Gastroesophageal sphincter (tissue), 4 donors: ENCODE measurements around the gene ARSH. TPM values are rescaled to one million over a fixed set of nuclear protein-coding genes. Genes with fewer than 3 reads are reported as not detected.
"Not testable (repeated sequence)": the region's sequence is repeated elsewhere in the genome, so short reads cannot be mapped to it uniquely, and the experiment has no call there.

ENCODE experiments used
- ATAC-seq: fragments of 150-250 bp; one replicate; pipeline ENCODE4 v1.9.1; 2016; ENCODE audit warnings: mild to moderate bottlenecking, moderate library complexity
- H3K27ac ChIP-seq, 4 donors: fragments of 200-600 bp; sonication (generic) in 3 of 4; 1 replicate in 3 of 4; 2 replicates in 1 of 4; pipeline ENCODE4 v1.5.1; 2016 to 2019
- H3K27me3 ChIP-seq: fragments of 200-600 bp; sonication (generic); one replicate; pipeline ENCODE4 v1.5.1; 2019
- H3K36me3 ChIP-seq, 2 donors: fragments of 200-600 bp; sonication (generic); one replicate each; pipeline ENCODE4 v1.5.1; 2019; ENCODE audit warnings: control low read depth in 1 of 2
- H3K4me1 ChIP-seq, 3 donors: fragments of 200-600 bp; sonication (generic); 1 replicate in 2 of 3; 2 replicates in 1 of 3; pipeline ENCODE4 v1.5.1; 2016 to 2019; ENCODE audit warnings: control low read depth in 2 of 3
- H3K4me3 ChIP-seq, 2 donors: fragments of 200-600 bp; sonication (generic); one replicate each; pipeline ENCODE4 v1.5.1; 2019; ENCODE audit warnings: mild to moderate bottlenecking in 1 of 2, moderate library complexity in 1 of 2
- H3K9me3 ChIP-seq, 3 donors: fragments of 200-600 bp; sonication (generic); one replicate each; pipeline ENCODE4 v1.5.1; 2017 to 2019; ENCODE audit warnings: control low read depth in 2 of 3
- CTCF ChIP-seq, 4 experiments: fragments of 200-600 bp in 2 of 4; fragments of 450-650 bp in 2 of 4; sonication (generic) in 1 of 4; IDR thresholded peaks; one replicate each; pipeline ENCODE4 v1.5.1; 2017 to 2019; ENCODE audit warnings: antibody characterized with exemption in 4 of 4, mild to moderate bottlenecking in 2 of 4, moderate library complexity in 2 of 4
- EP300 ChIP-seq: sonication (generic); formaldehyde crosslinking; IDR thresholded peaks from one replicate; pipeline ENCODE4 v1.6.1; 2017; ENCODE audit warnings: antibody characterized with exemption, mild to moderate bottlenecking
- POLR2A ChIP-seq, 2 donors: fragments of 450-650 bp; IDR thresholded peaks; one replicate each; pipeline ENCODE4 v1.6.1; 2017; ENCODE audit warnings: antibody characterized with exemption in 2 of 2, mild to moderate bottlenecking in 2 of 2, moderate library complexity in 1 of 2
- POLR2AphosphoS5 ChIP-seq: sonication (generic); formaldehyde crosslinking; IDR thresholded peaks from one replicate; pipeline ENCODE4 v1.6.1; 2017; ENCODE audit warnings: antibody characterized with exemption
- WGBS, 2 donors: methylation state at CpG; one replicate each; pipeline ENCODE4 v1.1.5; 2018; ENCODE audit warnings: low coverage in 1 of 2; 5-methylcytosine and 5-hydroxymethylcytosine counted together
- total RNA-seq, 4 donors: library from RNA; depleted of rRNA; stranded (reverse); fragments of >200 nt; gene quantifications; one replicate each; pipeline ENCODE4 v1.1.0, GENCODE V29; 2016

The ARSH gene
- total RNA-seq, 4 donors from 2014 or later, result 0.42 TPM; not detected in 3

- no peaks in the 10 kb centered on the region for H3K36me3 ChIP-seq
- no peaks in the 10 kb centered on the region for H3K9me3 ChIP-seq
- H3K27me3 ChIP-seq, result no peaks in the 10 kb centered on the region
- no peak for TF ChIP-seq POLR2AphosphoS5
- H3K27ac ChIP-seq, result no peak overlapping the region
- WGBS, 2 donors, result 33 to 60% methylated on average over 1 of the region's 3 CpGs
- no peak for ATAC-seq
- H3K4me1 ChIP-seq, result no peaks in the 10 kb centered on the region
- no peak overlapping the region for H3K4me3 ChIP-seq
Observed at GRCh38 chrX:3044196-3044595, 37.9 kb downstream of the ARSH start.

DNA sequence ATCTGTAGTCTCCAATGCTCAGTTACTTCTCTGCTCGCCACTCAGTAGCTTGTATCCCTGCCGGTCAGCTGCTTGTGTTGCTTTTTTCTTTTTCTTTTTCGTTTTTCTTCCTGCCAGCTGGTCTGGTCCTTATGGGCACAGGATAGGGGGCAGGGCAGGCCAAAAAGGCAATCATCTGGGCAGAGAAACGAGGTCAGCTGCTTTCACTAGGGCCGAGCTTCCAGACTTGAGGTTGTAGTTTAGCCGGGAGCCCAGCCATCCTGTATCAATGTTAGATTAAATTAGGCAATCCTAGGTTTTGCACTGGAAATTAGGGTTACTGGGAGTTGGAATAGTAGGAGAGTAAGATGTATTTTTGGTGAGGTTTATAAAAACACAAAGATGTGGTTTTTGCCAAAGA lies 38.3 kb downstream of the ARSH start:
- H3K27ac ChIP-seq, result no peak overlapping the region
- TF ChIP-seq POLR2AphosphoS5, result no peak
- no peak for TF ChIP-seq EP300
- no peak for TF ChIP-seq CTCF (IDR thresholded peaks at IDR 0.05)
- no peak for TF ChIP-seq POLR2A (IDR thresholded peaks at IDR 0.05)
- 56 to 80% methylated on average over 1 to 3 of the region's 6 CpGs for WGBS, 2 donors

GRCh38 chrX:3046253-3047240 lies 40.2 kb downstream of the ARSH start:
- Histone ChIP-seq H3K36me3 (no peaks in the 10 kb centered on the region), H3K4me1 (no peaks in the 10 kb centered on the region), H3K4me3 (no peak overlapping the region), H3K27me3 (no peaks in the 10 kb centered on the region), H3K27ac (no peak overlapping the region), H3K9me3 (no peaks in the 10 kb centered on the region)
- no peak for ATAC-seq
- TF ChIP-seq POLR2AphosphoS5 (no peak), CTCF (IDR thresholded peaks at IDR 0.05) (no peak)
- 57 to 75% methylated on average over 3 to 8 of the region's 10 CpGs for WGBS, 2 donors

More for the DNA sequence above, 38.3 kb downstream of the ARSH start:
- H3K4me1 ChIP-seq, result no peaks in the 10 kb centered on the region
- no peak for ATAC-seq
- H3K36me3 ChIP-seq, result no peaks in the 10 kb centered on the region
- H3K9me3 ChIP-seq, result no peaks in the 10 kb centered on the region
- H3K27me3 ChIP-seq, result no peaks in the 10 kb centered on the region
- H3K4me3 ChIP-seq, result no peak overlapping the region

- H3K9me3 ChIP-seq, H3K27ac ChIP-seq, ATAC-seq, H3K4me3 ChIP-seq, H3K36me3 ChIP-seq, H3K4me1 ChIP-seq, H3K27me3 ChIP-seq: not testable (repeated sequence)
- 40 to 78% methylated on average over 1 to 7 of the region's 11 CpGs for WGBS, 2 donors
Observed at GRCh38 chrX:3050523-3051175, 44.3 kb downstream of the ARSH start.

- TF ChIP-seq EP300 (no peak), POLR2AphosphoS5 (no peak), POLR2A (IDR thresholded peaks at IDR 0.05) (no peak), CTCF (IDR thresholded peaks at IDR 0.05) (no peak)
- no peaks in the 10 kb centered on the region for H3K4me1 ChIP-seq
- ATAC-seq, result no peak
- no peak overlapping the region for H3K27ac ChIP-seq
- WGBS, 2 donors, result 43% methylated on average over 3 of the region's 3 CpGs; no CpG with 5 or more reads in 1 of the 2 donors
- no peaks in the 10 kb centered on the region for H3K9me3 ChIP-seq
- H3K36me3 ChIP-seq, result no peaks in the 10 kb centered on the region
- H3K27me3 ChIP-seq, result no peaks in the 10 kb centered on the region
- no peak overlapping the region for H3K4me3 ChIP-seq
Observed at GRCh38 chrX:3052860-3053259, 46.5 kb downstream of the ARSH start.

GRCh38 chrX:3066555-3066954 lies 60.2 kb downstream of the ARSH start:
- WGBS, 2 donors, result 8 to 10% methylated on average over 2 to 8 of the region's 9 CpGs
- Histone ChIP-seq H3K9me3 (no peaks in the 10 kb centered on the region), H3K4me3 (no peak overlapping the region), H3K27ac (no peak overlapping the region), H3K36me3 (no peaks in the 10 kb centered on the region), H3K4me1 (no peaks in the 10 kb centered on the region), H3K27me3 (no peaks in the 10 kb centered on the region)
- no peak for ATAC-seq
- TF ChIP-seq EP300 (no peak), CTCF (IDR thresholded peaks at IDR 0.05) (no peak), POLR2AphosphoS5 (no peak), POLR2A (IDR thresholded peaks at IDR 0.05) (no peak)
